GM10266 (cell line): Measurements from ENCODE around the gene SLC46A3.
"Not testable (repeated sequence)": the region's sequence is repeated elsewhere in the genome, so short reads cannot be mapped to it uniquely, and the experiment has no call there.

ENCODE experiments used
- DNase-seq: peaks from one replicate; pipeline ENCODE4 v3.0.0; 2012; ENCODE audit errors: extremely low spot score
- TF ChIP-seq, protein P1 (sequence below): IDR thresholded peaks from 2 replicates; pipeline ENCODE4 v1.5.1; 2012; ENCODE audit warnings: mild to moderate bottlenecking, low read depth; ENCODE audit not compliant: control insufficient read depth, insufficient read depth; ENCODE audit errors: missing control alignments

Gene SLC46A3

DNA sequence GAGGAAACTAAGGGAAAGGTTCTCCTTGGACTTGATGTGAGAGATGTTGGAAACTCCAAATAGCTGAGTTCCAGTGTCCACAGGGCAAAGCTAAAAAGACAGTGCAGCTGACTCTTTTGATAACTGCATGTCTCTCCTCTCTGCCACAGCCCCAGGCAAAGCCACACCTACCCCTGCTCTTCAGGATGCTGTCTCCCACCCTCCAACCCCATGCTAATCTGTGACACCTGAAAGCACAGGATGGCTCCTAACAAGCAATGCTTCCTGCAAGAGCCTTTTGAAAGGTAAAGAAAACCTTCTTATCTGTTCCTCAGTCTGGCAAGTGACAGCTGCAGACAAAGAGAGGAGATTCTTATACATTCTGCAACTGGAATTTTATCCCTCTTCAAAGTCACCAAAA, 14.5 kb downstream of the SLC46A3 start:
- no peak for DNase-seq
- TF ChIP-seq, protein P1, sequence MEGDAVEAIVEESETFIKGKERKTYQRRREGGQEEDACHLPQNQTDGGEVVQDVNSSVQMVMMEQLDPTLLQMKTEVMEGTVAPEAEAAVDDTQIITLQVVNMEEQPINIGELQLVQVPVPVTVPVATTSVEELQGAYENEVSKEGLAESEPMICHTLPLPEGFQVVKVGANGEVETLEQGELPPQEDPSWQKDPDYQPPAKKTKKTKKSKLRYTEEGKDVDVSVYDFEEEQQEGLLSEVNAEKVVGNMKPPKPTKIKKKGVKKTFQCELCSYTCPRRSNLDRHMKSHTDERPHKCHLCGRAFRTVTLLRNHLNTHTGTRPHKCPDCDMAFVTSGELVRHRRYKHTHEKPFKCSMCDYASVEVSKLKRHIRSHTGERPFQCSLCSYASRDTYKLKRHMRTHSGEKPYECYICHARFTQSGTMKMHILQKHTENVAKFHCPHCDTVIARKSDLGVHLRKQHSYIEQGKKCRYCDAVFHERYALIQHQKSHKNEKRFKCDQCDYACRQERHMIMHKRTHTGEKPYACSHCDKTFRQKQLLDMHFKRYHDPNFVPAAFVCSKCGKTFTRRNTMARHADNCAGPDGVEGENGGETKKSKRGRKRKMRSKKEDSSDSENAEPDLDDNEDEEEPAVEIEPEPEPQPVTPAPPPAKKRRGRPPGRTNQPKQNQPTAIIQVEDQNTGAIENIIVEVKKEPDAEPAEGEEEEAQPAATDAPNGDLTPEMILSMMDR: no peak

DNA sequence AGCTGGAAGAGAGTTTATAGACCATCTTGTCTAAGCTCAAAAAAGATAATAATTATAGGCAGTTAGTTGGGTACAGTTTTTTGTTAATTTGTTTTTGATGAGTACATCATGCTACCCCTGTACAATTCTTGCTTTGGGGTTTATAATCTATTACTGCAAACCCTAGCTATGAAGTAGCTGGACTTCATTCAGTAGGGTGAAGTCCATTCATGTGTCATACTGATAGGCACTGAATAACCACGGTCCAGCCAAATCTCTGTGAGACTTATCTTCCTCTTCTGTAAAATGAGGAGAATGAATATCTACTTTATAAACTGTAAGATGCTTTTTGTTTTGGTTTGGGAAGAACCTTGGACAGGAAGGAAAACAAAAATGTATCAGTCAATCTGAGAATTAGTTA, 19.5 kb downstream of the SLC46A3 start:
- no peak for DNase-seq
- TF ChIP-seq, protein P1: no peak

DNA sequence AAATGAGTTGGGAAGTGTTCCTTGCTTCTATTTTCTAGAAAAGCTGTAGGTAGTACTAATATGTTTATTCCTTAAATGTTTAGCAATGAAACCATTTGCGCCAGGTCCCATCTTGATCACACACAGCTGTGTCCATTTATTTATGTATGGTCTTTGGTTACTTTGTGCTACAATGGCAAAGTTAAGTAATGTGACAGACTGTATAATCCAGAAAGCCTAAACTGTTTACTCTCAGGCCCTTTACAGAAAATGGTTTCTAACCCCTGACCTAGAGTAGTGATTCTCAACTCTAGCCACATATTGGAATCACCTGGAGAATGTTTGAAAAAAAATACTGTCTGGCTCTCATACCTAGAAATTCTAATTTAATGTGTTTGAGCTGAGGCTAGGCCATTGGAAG, 21.3 kb downstream of the SLC46A3 start:
- TF ChIP-seq, protein P1: no peak

DNA sequence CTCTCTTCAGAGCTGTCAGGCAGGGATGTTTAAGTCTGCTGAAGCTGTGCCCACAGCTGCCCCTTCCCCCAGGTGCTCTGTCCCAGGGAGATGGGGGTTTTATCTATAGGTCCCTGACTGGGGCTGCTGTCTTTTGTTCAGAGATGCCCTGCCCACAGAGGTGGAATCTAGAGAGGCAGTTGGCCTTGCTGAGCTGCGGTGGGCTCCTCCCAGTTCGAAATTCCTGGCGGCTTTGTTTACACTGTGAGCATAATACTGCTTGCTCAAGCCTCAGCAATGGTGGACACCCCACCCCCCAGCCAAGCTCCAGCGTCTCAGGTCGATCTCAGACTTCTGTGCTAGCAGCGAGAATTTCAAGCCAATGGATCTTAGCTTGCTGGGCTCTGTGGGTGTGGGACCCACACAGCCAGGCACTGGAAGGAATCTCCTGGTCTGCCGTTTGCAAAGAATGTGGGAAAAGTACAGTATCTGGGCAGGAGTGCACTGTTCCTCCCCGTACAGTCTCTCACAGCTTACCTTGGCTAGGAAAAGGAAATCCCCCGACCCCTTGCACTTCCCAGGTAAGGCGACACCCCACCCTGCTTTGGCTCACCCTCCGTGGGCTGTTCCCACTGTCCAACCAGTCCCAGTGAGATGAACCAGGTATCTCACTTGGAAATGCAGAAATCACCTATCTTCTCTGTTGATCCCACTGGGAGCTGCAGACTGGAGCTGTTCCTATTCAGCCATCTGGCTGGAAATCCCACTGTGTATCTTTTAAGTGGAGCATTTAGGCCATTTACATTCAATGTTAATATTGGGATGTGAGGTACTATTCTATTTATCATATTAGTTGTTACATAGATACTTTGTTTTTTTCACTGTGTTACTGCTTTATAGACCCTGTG, 24.9 kb downstream of the SLC46A3 start:
- not testable (repeated sequence) for DNase-seq

More for the DNA sequence above, 21.3 kb downstream of the SLC46A3 start:
- DNase-seq: no peak

DNA sequence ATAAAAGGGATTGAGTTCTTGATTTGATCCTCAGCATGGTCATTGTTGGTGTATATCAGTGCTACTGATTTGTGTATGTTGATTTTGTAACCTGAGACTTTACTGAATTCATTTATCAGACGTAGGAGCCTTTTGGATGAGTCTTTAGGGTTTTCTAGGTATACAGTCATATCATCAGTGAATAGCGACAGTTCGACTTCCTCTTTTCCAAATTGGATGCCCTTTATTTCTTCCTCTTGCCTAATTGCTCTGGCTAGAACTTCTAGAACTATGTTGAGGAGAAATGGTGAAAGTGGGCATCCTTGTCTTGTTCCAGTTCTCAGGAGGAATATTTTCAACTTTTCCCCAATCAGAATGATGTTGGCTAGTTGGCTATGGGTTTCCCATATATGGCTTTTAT, 32.9 kb downstream of the SLC46A3 start:
- no peak for DNase-seq
- TF ChIP-seq, protein P1: no peak

DNA sequence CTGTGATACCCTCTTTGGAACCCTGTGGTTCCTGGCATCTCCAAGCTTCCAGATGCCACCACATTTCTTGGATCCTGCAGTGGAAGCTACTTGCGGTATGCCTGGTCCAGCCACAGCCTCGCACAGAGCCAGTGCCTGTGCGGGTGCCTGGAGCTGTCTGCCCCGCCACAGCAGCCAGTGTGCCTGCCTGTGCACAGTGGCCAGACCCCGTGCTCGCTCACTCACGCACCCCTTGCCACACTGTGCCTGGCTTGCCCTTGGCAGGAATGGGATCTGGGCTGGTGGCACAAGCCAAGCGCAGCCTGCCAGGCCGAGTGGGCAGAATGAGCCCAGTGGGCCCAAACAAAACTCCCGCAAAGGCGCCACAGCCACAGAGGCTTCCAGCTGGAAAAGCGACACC, 33.7 kb downstream of the SLC46A3 start:
- no peak for DNase-seq
- TF ChIP-seq, protein P1: no peak

DNA sequence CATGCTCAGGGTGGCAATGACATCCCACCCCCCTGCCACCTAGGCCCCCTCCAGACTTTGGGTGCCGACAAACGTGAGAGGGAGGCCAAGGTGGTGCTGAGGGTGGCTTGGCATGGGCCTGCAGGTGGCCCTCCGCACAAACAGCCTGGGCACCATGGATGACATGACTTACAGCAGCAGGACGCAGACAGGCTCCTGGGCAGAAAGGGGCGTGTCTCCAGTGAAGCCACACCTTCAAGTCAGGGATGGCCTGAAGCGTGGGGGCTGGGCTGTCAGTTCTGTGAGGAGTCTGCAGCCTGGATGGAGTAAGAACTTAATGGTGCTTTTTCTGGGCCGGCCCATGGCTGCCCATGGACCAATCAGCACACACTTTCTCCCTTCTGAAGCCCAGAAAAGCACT, 34.5 kb downstream of the SLC46A3 start:
- TF ChIP-seq, protein P1: no peak

DNA sequence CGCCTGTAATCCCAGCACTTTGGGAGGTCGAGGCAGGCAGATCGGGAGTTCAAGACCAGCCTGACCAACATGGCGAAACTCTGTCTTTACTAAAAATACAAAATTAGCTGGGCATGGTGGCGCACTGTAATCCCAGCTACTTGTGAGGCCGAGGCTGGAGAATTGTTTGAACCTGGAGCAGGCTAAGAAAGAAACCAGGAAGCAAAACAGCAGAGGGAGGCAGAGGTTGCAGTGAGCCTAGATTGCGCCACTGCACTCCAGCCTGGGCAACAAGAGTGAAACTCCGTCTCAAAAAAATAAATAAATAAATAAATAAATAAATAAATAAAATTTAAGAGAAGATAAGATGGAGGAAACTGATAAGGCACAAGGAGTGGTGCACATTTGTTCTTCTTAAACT, 35.6 kb downstream of the SLC46A3 start:
- not testable (repeated sequence) for DNase-seq

More for the DNA sequence above, 34.5 kb downstream of the SLC46A3 start:
- DNase-seq: no peak
